ENCODE data around the gene NRAS.

Gene NRAS

GRCh38 chr1:114688526-114688925 is 28.0 kb downstream of the NRAS start:
- H3K27me3 Mint-ChIP-seq: peaks cover 6% of the 10 kb centered on the region
- no peaks in the 10 kb centered on the region for H3K4me1 Mint-ChIP-seq (ENCODE audit: low read depth)
- no peaks in the 10 kb centered on the region for H3K9me3 Mint-ChIP-seq
- H3K27ac Mint-ChIP-seq: no peak overlapping the region
- no peak overlapping the region for H3K4me3 Mint-ChIP-seq
- no peaks in the 10 kb centered on the region for H3K36me3 Mint-ChIP-seq (ENCODE audit: low read depth)
- intact Hi-C loops (cut with micrococcal nuclease): no loop called here

GRCh38 chr1:114685851-114686250 is 30.7 kb downstream of the NRAS start:
- intact Hi-C loops (cut with micrococcal nuclease): no loop called here
- H3K4me3 Mint-ChIP-seq: no peak overlapping the region

GRCh38 chr1:114677691-114678090 is 38.9 kb downstream of the NRAS start:
- no peak overlapping the region for H3K27ac Mint-ChIP-seq
- H3K9me3 Mint-ChIP-seq: no peaks in the 10 kb centered on the region
- no peaks in the 10 kb centered on the region for H3K4me1 Mint-ChIP-seq (ENCODE audit: low read depth)
- no peaks in the 10 kb centered on the region for H3K36me3 Mint-ChIP-seq (ENCODE audit: low read depth)
- H3K4me3 Mint-ChIP-seq: no peak overlapping the region
- peaks cover 13% of the 10 kb centered on the region for H3K27me3 Mint-ChIP-seq
- intact Hi-C loops (cut with micrococcal nuclease): no loop called here

More at GRCh38 chr1:114685851-114686250, 30.7 kb downstream of the NRAS start:
- peaks cover 11% of the 10 kb centered on the region for H3K27me3 Mint-ChIP-seq
- no peaks in the 10 kb centered on the region for H3K4me1 Mint-ChIP-seq (ENCODE audit: low read depth)
- no peaks in the 10 kb centered on the region for H3K9me3 Mint-ChIP-seq
- H3K36me3 Mint-ChIP-seq (ENCODE audit: low read depth): no peaks in the 10 kb centered on the region
- no peak overlapping the region for H3K27ac Mint-ChIP-seq

- no peaks in the 10 kb centered on the region for H3K4me1 Mint-ChIP-seq (ENCODE audit: low read depth)
- peaks cover 15% of the 10 kb centered on the region for H3K27me3 Mint-ChIP-seq
- H3K9me3 Mint-ChIP-seq: no peaks in the 10 kb centered on the region
- intact Hi-C loops (cut with micrococcal nuclease): no loop called here
- no peaks in the 10 kb centered on the region for H3K36me3 Mint-ChIP-seq (ENCODE audit: low read depth)
- no peak overlapping the region for H3K4me3 Mint-ChIP-seq
- H3K27ac Mint-ChIP-seq: no peak overlapping the region
These were observed 40.5 kb downstream of the NRAS start for GRCh38 chr1:114676115-114676514.

- intact Hi-C loops (cut with micrococcal nuclease): loop anchor here (2.0 to 5.0 kb wide), 2 partner anchors 90 to 325 kb away; partner anchors contain the start of gene BCAS2
- Mint-ChIP-seq H3K27me3 (peaks cover 33% of the 10 kb centered on the region), H3K27ac (no peak overlapping the region), H3K4me3 (no peak overlapping the region), H3K9me3 (no peaks in the 10 kb centered on the region), H3K36me3 (ENCODE audit: low read depth) (no peaks in the 10 kb centered on the region), H3K4me1 (ENCODE audit: low read depth) (no peaks in the 10 kb centered on the region)
These were observed 44.7 kb downstream of the NRAS start for GRCh38 chr1:114671939-114672275.

- Mint-ChIP-seq H3K4me3 (no peak overlapping the region), H3K9me3 (no peaks in the 10 kb centered on the region), H3K36me3 (ENCODE audit: low read depth) (no peaks in the 10 kb centered on the region), H3K27ac (no peak overlapping the region), H3K27me3 (peaks cover 36% of the 10 kb centered on the region), H3K4me1 (ENCODE audit: low read depth) (no peaks in the 10 kb centered on the region)
- intact Hi-C loops (cut with micrococcal nuclease): loop anchor here (2.0 to 5.0 kb wide), 2 partner anchors 89 to 324 kb away; partner anchors contain the start of gene BCAS2
These were observed 45.3 kb downstream of the NRAS start for GRCh38 chr1:114671011-114671938.

- Mint-ChIP-seq H3K4me3 (peak overlapping the region; percentile 81), H3K9me3 (no peaks in the 10 kb centered on the region), H3K4me1 (ENCODE audit: low read depth) (no peaks in the 10 kb centered on the region), H3K27me3 (peaks cover 36% of the 10 kb centered on the region), H3K27ac (peak overlapping the region; percentile 45), H3K36me3 (ENCODE audit: low read depth) (no peaks in the 10 kb centered on the region)
- intact Hi-C loops (cut with micrococcal nuclease): loop anchor here (2.0 to 5.0 kb wide), 2 partner anchors 88 to 324 kb away; partner anchors contain the start of gene BCAS2
These were observed 46.2 kb downstream of the NRAS start for GRCh38 chr1:114670083-114671010.

GRCh38 chr1:114669562-114670082 is 46.9 kb downstream of the NRAS start, which contains the start of gene DENND2C:
Gene DENND2C, minus strand, starts transcription at chr1:114670049. Its CDS starts 44,065 bp downstream, at chr1:114625984.
- Mint-ChIP-seq H3K9me3 (no peaks in the 10 kb centered on the region), H3K4me1 (ENCODE audit: low read depth) (no peaks in the 10 kb centered on the region), H3K36me3 (ENCODE audit: low read depth) (no peaks in the 10 kb centered on the region), H3K4me3 (peak within 1 kb of the TSS; percentile 81), H3K27me3 (peaks cover 36% of the 10 kb centered on the region), H3K27ac (peak within 1 kb of the TSS; percentile 45)
- intact Hi-C loops (cut with micrococcal nuclease): loop anchor here (2.0 to 5.0 kb wide), 2 partner anchors 87 to 323 kb away; partner anchors contain the start of gene BCAS2

GRCh38 chr1:114668784-114669561 is 47.6 kb downstream of the NRAS start:
- Mint-ChIP-seq H3K4me3 (peak overlapping the region; percentile 81), H3K27ac (no peak overlapping the region), H3K27me3 (peaks cover 34% of the 10 kb centered on the region), H3K4me1 (ENCODE audit: low read depth) (no peaks in the 10 kb centered on the region), H3K9me3 (no peaks in the 10 kb centered on the region), H3K36me3 (ENCODE audit: low read depth) (no peaks in the 10 kb centered on the region)
- intact Hi-C loops (cut with micrococcal nuclease): no loop called here

GRCh38 chr1:114668373-114668772 is 48.2 kb downstream of the NRAS start:
- no peak overlapping the region for H3K27ac Mint-ChIP-seq

GRCh38 chr1:114666954-114667353 is 49.6 kb downstream of the NRAS start:
- Mint-ChIP-seq H3K27me3 (peaks cover 39% of the 10 kb centered on the region), H3K36me3 (ENCODE audit: low read depth) (no peaks in the 10 kb centered on the region), H3K27ac (no peak overlapping the region), H3K4me3 (no peak overlapping the region), H3K4me1 (ENCODE audit: low read depth) (no peaks in the 10 kb centered on the region), H3K9me3 (no peaks in the 10 kb centered on the region)
- intact Hi-C loops (cut with micrococcal nuclease): no loop called here

More at GRCh38 chr1:114668373-114668772, 48.2 kb downstream of the NRAS start:
- H3K4me3 Mint-ChIP-seq: no peak overlapping the region
- no peaks in the 10 kb centered on the region for H3K36me3 Mint-ChIP-seq (ENCODE audit: low read depth)
- H3K4me1 Mint-ChIP-seq (ENCODE audit: low read depth): no peaks in the 10 kb centered on the region
- intact Hi-C loops (cut with micrococcal nuclease): no loop called here
- H3K9me3 Mint-ChIP-seq: no peaks in the 10 kb centered on the region
- H3K27me3 Mint-ChIP-seq: peaks cover 34% of the 10 kb centered on the region

GRCh38 chr1:114660238-114660637 is 56.3 kb downstream of the NRAS start:
- H3K4me3 Mint-ChIP-seq: no peak overlapping the region
- no peaks in the 10 kb centered on the region for H3K4me1 Mint-ChIP-seq (ENCODE audit: low read depth)
- no peaks in the 10 kb centered on the region for H3K36me3 Mint-ChIP-seq (ENCODE audit: low read depth)
- intact Hi-C loops (cut with micrococcal nuclease): no loop called here
- H3K9me3 Mint-ChIP-seq: no peaks in the 10 kb centered on the region
- H3K27me3 Mint-ChIP-seq: peaks cover 25% of the 10 kb centered on the region
- no peak overlapping the region for H3K27ac Mint-ChIP-seq

Data from dendritic cell treated with granulocyte-macrophage colony-stimulating factor and Interleukin-4, amounts not matched to agents 40 ng/mL and 50 ng/mL, for 4 days (primary cell).